ENCODE results near the gene FGF12. TPM values are rescaled to one million over a fixed set of nuclear protein-coding genes. Genes with fewer than 3 reads are reported as not detected.
A peak's percentile ranks its signal among the peaks of the same experiment; 100 is the strongest.
"Not testable (repeated sequence)": the region's sequence is repeated elsewhere in the genome, so short reads cannot be mapped to it uniquely, and the experiment has no call there.

FGF12 gene
- total RNA-seq = not detected
- not detected for polyA plus RNA-seq
- not detected for total RNA-seq

- Mint-ChIP-seq H3K4me1 (peaks cover 0 to 12% (median 5%) of the 10 kb centered on the region in 7 donors), H3K27ac (no peak within 1 kb of the TSS), H3K9me3 (peaks cover 0 to 4% (median 0%) of the 10 kb centered on the region in 11 donors), H3K36me3 (no peaks in the 10 kb centered on the region), H3K4me3 (peak within 1 kb of the TSS in 2 of 10 donors; percentile 11 to 28), H3K27me3 (peaks cover 19 to 53% (median 39%) of the 10 kb centered on the region in 5 donors)
- Histone ChIP-seq H3K4me1 (ENCODE audit: control insufficient read depth in 2 of 2, insufficient read depth in 2 of 2, low read length in 2 of 2) (peaks cover 0 to 5% of the 10 kb centered on the region in 2 donors), H3K4me3 (ENCODE audit: low read length) (no peak within 1 kb of the TSS), H3K9me3 (ENCODE audit: control insufficient read depth in 2 of 3, low read length in 3 of 3) (no peaks in the 10 kb centered on the region), H3K27me3 (ENCODE audit: control insufficient read depth in 2 of 2, insufficient read depth in 2 of 2, low read length in 2 of 2) (peaks cover 0 to 4% of the 10 kb centered on the region in 2 donors), H3K36me3 (ENCODE audit: control insufficient read depth in 2 of 3, insufficient read depth in 3 of 3, low read length in 3 of 3) (no peaks in the 10 kb centered on the region), H3K27ac (ENCODE audit: low read depth, low read length) (no peak within 1 kb of the TSS)
- no peak for ATAC-seq
- DNase-seq = peak in 1 of 9 donors; percentile 0
- POLR2A ChIA-PET = no interaction called here
- CTCF ChIA-PET = no interaction called here
- intact Hi-C loops (cut with micrococcal nuclease) = loop anchor here in 1 of 2 donors (5.0 kb wide), 1 partner anchor 65 kb away; no protein-coding TSS in a partner anchor
These were observed at the start of gene FGF12 for GRCh38 chr3:192727032-192727847. Gene FGF12 (minus strand): TSS chr3:192727541.

GRCh38 chr3:192774341-192774740 is 47.0 kb upstream of the FGF12 start:
- H3K36me3 ChIP-seq (ENCODE audit: control insufficient read depth in 2 of 3, insufficient read depth in 3 of 3, low read length in 3 of 3); H3K4me3 Mint-ChIP-seq; H3K36me3 Mint-ChIP-seq; H3K9me3 ChIP-seq (ENCODE audit: control insufficient read depth in 2 of 3, low read length in 3 of 3); CTCF ChIA-PET; H3K27me3 ChIP-seq (ENCODE audit: control insufficient read depth in 2 of 2, insufficient read depth in 2 of 2, low read length in 2 of 2); H3K4me3 ChIP-seq (ENCODE audit: low read length); H3K27ac Mint-ChIP-seq; ATAC-seq; H3K27ac ChIP-seq (ENCODE audit: low read depth, low read length); H3K4me1 ChIP-seq (ENCODE audit: control insufficient read depth in 2 of 2, insufficient read depth in 2 of 2, low read length in 2 of 2); POLR2A ChIA-PET; H3K4me1 Mint-ChIP-seq; intact Hi-C loops (cut with micrococcal nuclease); DNase-seq: not testable (repeated sequence)
- Mint-ChIP-seq H3K27me3 (peaks cover 6 to 16% (median 15%) of the 10 kb centered on the region in 5 donors), H3K9me3 (peaks cover 10 to 31% (median 16%) of the 10 kb centered on the region in 11 donors)

GRCh38 chr3:192772240-192772894 is 45.0 kb upstream of the FGF12 start:
- ATAC-seq (no peak), DNase-seq (no peak)
- Histone ChIP-seq H3K27me3 (ENCODE audit: control insufficient read depth in 2 of 2, insufficient read depth in 2 of 2, low read length in 2 of 2) (no peaks in the 10 kb centered on the region), H3K4me1 (ENCODE audit: control insufficient read depth in 2 of 2, insufficient read depth in 2 of 2, low read length in 2 of 2) (no peaks in the 10 kb centered on the region), H3K27ac (ENCODE audit: low read depth, low read length) (no peak overlapping the region), H3K4me3 (ENCODE audit: low read length) (no peak overlapping the region), H3K9me3 (ENCODE audit: control insufficient read depth in 2 of 3, low read length in 3 of 3) (peaks cover 0 to 5% (median 0%) of the 10 kb centered on the region in 3 experiments), H3K36me3 (ENCODE audit: control insufficient read depth in 2 of 3, insufficient read depth in 3 of 3, low read length in 3 of 3) (no peaks in the 10 kb centered on the region)
- ChIA-PET POLR2A (no interaction called here), CTCF (no interaction called here)
- intact Hi-C loops (cut with micrococcal nuclease) = no loop called here
- H3K9me3 Mint-ChIP-seq = peaks cover 10 to 31% (median 16%) of the 10 kb centered on the region in 11 donors
- peaks cover 0 to 8% (median 0%) of the 10 kb centered on the region in 5 donors for H3K36me3 Mint-ChIP-seq
- peaks cover 0 to 2% (median 0%) of the 10 kb centered on the region in 7 donors for H3K4me1 Mint-ChIP-seq
- no peak overlapping the region for H3K27ac Mint-ChIP-seq
- H3K4me3 Mint-ChIP-seq = no peak overlapping the region
- H3K27me3 Mint-ChIP-seq = peaks cover 2 to 23% (median 12%) of the 10 kb centered on the region in 5 donors

- H3K27me3 Mint-ChIP-seq = peaks cover 0 to 9% (median 4%) of the 10 kb centered on the region in 5 donors
- no peak overlapping the region for H3K4me3 Mint-ChIP-seq
- CTCF ChIA-PET = no interaction called here
- no peak overlapping the region for H3K27ac Mint-ChIP-seq
- intact Hi-C loops (cut with micrococcal nuclease) = no loop called here
- Histone ChIP-seq H3K4me3 (ENCODE audit: low read length) (no peak overlapping the region), H3K9me3 (ENCODE audit: control insufficient read depth in 2 of 3, low read length in 3 of 3) (no peaks in the 10 kb centered on the region), H3K27ac (ENCODE audit: low read depth, low read length) (no peak overlapping the region), H3K4me1 (ENCODE audit: control insufficient read depth in 2 of 2, insufficient read depth in 2 of 2, low read length in 2 of 2) (no peaks in the 10 kb centered on the region), H3K27me3 (ENCODE audit: control insufficient read depth in 2 of 2, insufficient read depth in 2 of 2, low read length in 2 of 2) (no peaks in the 10 kb centered on the region), H3K36me3 (ENCODE audit: control insufficient read depth in 2 of 3, insufficient read depth in 3 of 3, low read length in 3 of 3) (no peaks in the 10 kb centered on the region)
- no peak for DNase-seq
- POLR2A ChIA-PET = no interaction called here
- H3K4me1 Mint-ChIP-seq = no peaks in the 10 kb centered on the region
- H3K36me3 Mint-ChIP-seq = no peaks in the 10 kb centered on the region
- no peak for ATAC-seq
- H3K9me3 Mint-ChIP-seq = peaks cover 0 to 13% (median 2%) of the 10 kb centered on the region in 11 donors
These were observed 31.3 kb upstream of the FGF12 start for GRCh38 chr3:192758654-192759053.

- no peaks in the 10 kb centered on the region for H3K4me1 Mint-ChIP-seq
- Histone ChIP-seq H3K36me3 (ENCODE audit: control insufficient read depth in 2 of 3, insufficient read depth in 3 of 3, low read length in 3 of 3) (no peaks in the 10 kb centered on the region), H3K4me3 (ENCODE audit: low read length) (no peak overlapping the region), H3K9me3 (ENCODE audit: control insufficient read depth in 2 of 3, low read length in 3 of 3) (no peaks in the 10 kb centered on the region), H3K27ac (ENCODE audit: low read depth, low read length) (no peak overlapping the region), H3K27me3 (ENCODE audit: control insufficient read depth in 2 of 2, insufficient read depth in 2 of 2, low read length in 2 of 2) (no peaks in the 10 kb centered on the region), H3K4me1 (ENCODE audit: control insufficient read depth in 2 of 2, insufficient read depth in 2 of 2, low read length in 2 of 2) (no peaks in the 10 kb centered on the region)
- ChIA-PET POLR2A (no interaction called here), CTCF (no interaction called here)
- peaks cover 0 to 5% (median 0%) of the 10 kb centered on the region in 11 donors for H3K9me3 Mint-ChIP-seq
- no peaks in the 10 kb centered on the region for H3K36me3 Mint-ChIP-seq
- H3K27ac Mint-ChIP-seq = no peak overlapping the region
- no peak overlapping the region for H3K4me3 Mint-ChIP-seq
- DNase-seq (no peak), ATAC-seq (no peak)
- H3K27me3 Mint-ChIP-seq = peaks cover 3 to 14% (median 9%) of the 10 kb centered on the region in 5 donors
- intact Hi-C loops (cut with micrococcal nuclease) = no loop called here
These were observed 23.8 kb upstream of the FGF12 start for GRCh38 chr3:192751148-192751547.

- H3K36me3 Mint-ChIP-seq = peaks cover 0 to 1% (median 0%) of the 10 kb centered on the region in 5 donors
- Histone ChIP-seq H3K27me3 (ENCODE audit: control insufficient read depth in 2 of 2, insufficient read depth in 2 of 2, low read length in 2 of 2) (no peaks in the 10 kb centered on the region), H3K4me3 (ENCODE audit: low read length) (no peak overlapping the region), H3K36me3 (ENCODE audit: control insufficient read depth in 2 of 3, insufficient read depth in 3 of 3, low read length in 3 of 3) (no peaks in the 10 kb centered on the region), H3K4me1 (ENCODE audit: control insufficient read depth in 2 of 2, insufficient read depth in 2 of 2, low read length in 2 of 2) (no peaks in the 10 kb centered on the region), H3K27ac (ENCODE audit: low read depth, low read length) (no peak overlapping the region), H3K9me3 (ENCODE audit: control insufficient read depth in 2 of 3, low read length in 3 of 3) (no peaks in the 10 kb centered on the region)
- peaks cover 3 to 18% (median 11%) of the 10 kb centered on the region in 5 donors for H3K27me3 Mint-ChIP-seq
- no peak overlapping the region for H3K4me3 Mint-ChIP-seq
- H3K27ac Mint-ChIP-seq = no peak overlapping the region
- ATAC-seq (no peak), DNase-seq (no peak)
- CTCF ChIA-PET = no interaction called here
- H3K9me3 Mint-ChIP-seq = peaks cover 0 to 9% (median 1%) of the 10 kb centered on the region in 11 donors
- H3K4me1 Mint-ChIP-seq = no peaks in the 10 kb centered on the region
- intact Hi-C loops (cut with micrococcal nuclease) = no loop called here
- POLR2A ChIA-PET = no interaction called here
These were observed 22.9 kb upstream of the FGF12 start for GRCh38 chr3:192750201-192750600.
